ENCODE results near the gene TAPT1. TPM values are rescaled to one million over a fixed set of nuclear protein-coding genes. Genes with fewer than 3 reads are reported as not detected.

Gene TAPT1
- total and polyA plus RNA-seq, 9 of the 15 experiments (the other 6 are each of a cell fraction or from before 2014, with no cell fraction given) = 1.6 to 36.7 (median 20.7) TPM

GRCh38 chr4:16225863-16226815 lies at the start of gene TAPT1 (continued):
- TF ChIP-seq PURB (CRISPR knock-in tag; IDR thresholded peaks at IDR 0.05; ENCODE audit: low read depth) = no peak
- TF ChIP-seq ZBTB49 (CRISPR knock-in tag; IDR thresholded peaks at IDR 0.05; ENCODE audit: borderline replicate concordance) = no peak
- TF ChIP-seq JUNB (CRISPR knock-in tag; conservative IDR thresholded peaks at IDR 0.05) = no peak
- TF ChIP-seq THAP12 (CRISPR knock-in tag; IDR thresholded peaks at IDR 0.05) = peak; percentile 28; the same call in 1 of the 2 replicates
- TF ChIP-seq SMAD4 (CRISPR knock-in tag; conservative IDR thresholded peaks at IDR 0.05) = peak; percentile 60
- no peak for TF ChIP-seq ZNF140 (CRISPR knock-in tag; IDR thresholded peaks at IDR 0.05)
- TF ChIP-seq CC2D1A (IDR thresholded peaks at IDR 0.05) = no peak
- TF ChIP-seq SRF (CRISPR knock-in tag; IDR thresholded peaks at IDR 0.05) = no peak
- no peak for TF ChIP-seq STAT5B (CRISPR knock-in tag; IDR thresholded peaks at IDR 0.05)
- TF ChIP-seq GATAD2B (IDR thresholded peaks at IDR 0.05; ENCODE audit: borderline replicate concordance) = peak; percentile 38; the same call in 1 of the 2 replicates
- no peak for TF ChIP-seq ETS1 (conservative IDR thresholded peaks at IDR 0.05; ENCODE audit: control insufficient read depth, low read depth, low read length)
- TF ChIP-seq, protein P1, sequence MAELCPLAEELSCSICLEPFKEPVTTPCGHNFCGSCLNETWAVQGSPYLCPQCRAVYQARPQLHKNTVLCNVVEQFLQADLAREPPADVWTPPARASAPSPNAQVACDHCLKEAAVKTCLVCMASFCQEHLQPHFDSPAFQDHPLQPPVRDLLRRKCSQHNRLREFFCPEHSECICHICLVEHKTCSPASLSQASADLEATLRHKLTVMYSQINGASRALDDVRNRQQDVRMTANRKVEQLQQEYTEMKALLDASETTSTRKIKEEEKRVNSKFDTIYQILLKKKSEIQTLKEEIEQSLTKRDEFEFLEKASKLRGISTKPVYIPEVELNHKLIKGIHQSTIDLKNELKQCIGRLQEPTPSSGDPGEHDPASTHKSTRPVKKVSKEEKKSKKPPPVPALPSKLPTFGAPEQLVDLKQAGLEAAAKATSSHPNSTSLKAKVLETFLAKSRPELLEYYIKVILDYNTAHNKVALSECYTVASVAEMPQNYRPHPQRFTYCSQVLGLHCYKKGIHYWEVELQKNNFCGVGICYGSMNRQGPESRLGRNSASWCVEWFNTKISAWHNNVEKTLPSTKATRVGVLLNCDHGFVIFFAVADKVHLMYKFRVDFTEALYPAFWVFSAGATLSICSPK (IDR thresholded peaks at IDR 0.05; ENCODE audit: borderline replicate concordance) = no peak
- TF ChIP-seq ZNF780A (CRISPR knock-in tag; IDR thresholded peaks at IDR 0.05) = no peak
- no peak for TF ChIP-seq ZNF324 (CRISPR knock-in tag; IDR thresholded peaks at IDR 0.05)
- TF ChIP-seq MIER1 (IDR thresholded peaks at IDR 0.05; ENCODE audit: low read depth) = no peak
- peak; percentile 89 for TF ChIP-seq RBBP5 (IDR thresholded peaks at IDR 0.05; ENCODE audit: borderline replicate concordance, insufficient read depth, low read length, poor library complexity, severe bottlenecking)
- no peak for TF ChIP-seq ZNF232 (CRISPR knock-in tag; IDR thresholded peaks at IDR 0.05)
- no peak for TF ChIP-seq USF2 (CRISPR knock-in tag; IDR thresholded peaks at IDR 0.05)

Measured in K562 (cell line).